ENCODE data around the gene ASL. TPM values are rescaled to one million over a fixed set of nuclear protein-coding genes. Genes with fewer than 3 reads are reported as not detected.
"Not testable (repeated sequence)": the region's sequence is repeated elsewhere in the genome, so short reads cannot be mapped to it uniquely, and the experiment has no call there.

The ASL gene
- polyA plus RNA-seq, 3 donors = 29.7 to 51.6 (median 35.9) TPM

DNA sequence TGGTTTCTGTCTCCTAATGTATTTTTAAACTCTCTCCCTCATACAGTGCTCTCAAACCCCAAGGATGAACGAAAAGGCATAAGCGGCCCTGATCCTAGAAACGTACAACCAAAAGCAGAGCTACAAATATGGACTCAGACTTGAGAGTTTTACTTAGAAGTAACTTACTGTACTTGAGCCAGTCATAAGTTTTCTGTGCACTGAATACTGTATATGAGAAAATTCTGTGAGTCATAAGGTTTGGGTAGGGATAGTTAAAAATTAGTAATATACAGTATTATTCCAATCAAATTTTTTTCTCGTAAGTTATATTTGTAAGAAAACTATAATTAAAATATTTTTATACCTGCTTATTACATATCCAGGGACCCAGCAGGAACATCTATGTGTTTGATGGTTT is 5.9 kb upstream of the ASL start:
- peaks cover 4 to 8% (median 7%) of the 10 kb centered on the region in 3 donors for H3K27me3 Mint-ChIP-seq (ENCODE audit: low read depth in 3 of 3)
- DNase-seq = no peak
- H3K27ac ChIP-seq (ENCODE audit: low read depth in 1 of 2, low read length in 2 of 2) = no peak overlapping the region
- H3K27me3 ChIP-seq (ENCODE audit: control insufficient read depth in 2 of 2, insufficient read depth in 2 of 2, low read length in 2 of 2) = no peaks in the 10 kb centered on the region
- intact Hi-C loops (cut with micrococcal nuclease) = loop anchor here in 1 of 2 donors (10.0 kb wide), 1 partner anchor 85 kb away; the partner anchor contains the start of gene GUSB
- H3K4me2 ChIP-seq (replicated peaks; ENCODE audit: extremely low read depth, low read length, poor library complexity, severe bottlenecking) = no peak overlapping the region
- no CpG with 5 or more reads among the region's 4 CpGs for WGBS (ENCODE audit: insufficient coverage)
- H3K27ac Mint-ChIP-seq = no peak overlapping the region
- no peak overlapping the region for H3K4me3 ChIP-seq (replicated peaks in 1 of 3; ENCODE audit: low read depth in 2 of 3, low read length in 3 of 3)
- no peaks in the 10 kb centered on the region for H3K36me3 ChIP-seq (replicated peaks in 1 of 2; ENCODE audit: control insufficient read depth in 1 of 2, insufficient read depth in 2 of 2, low read length in 2 of 2)
- no peaks in the 10 kb centered on the region for H3K4me1 ChIP-seq (ENCODE audit: control insufficient read depth in 1 of 2, insufficient read depth in 2 of 2, low read length in 2 of 2)
- no peak overlapping the region for H3K9ac ChIP-seq (ENCODE audit: insufficient read depth, low read length, poor library complexity, severe bottlenecking)
- no peak for TF ChIP-seq CTCF (IDR thresholded peaks at IDR 0.05)
- no peaks in the 10 kb centered on the region for H3K9me3 ChIP-seq (replicated peaks in 1 of 2; ENCODE audit: control insufficient read depth in 1 of 2, insufficient read depth in 1 of 2, low read length in 2 of 2)
- H3K4me1 Mint-ChIP-seq = no peaks in the 10 kb centered on the region
- no peaks in the 10 kb centered on the region for H3K79me2 ChIP-seq (ENCODE audit: insufficient read depth, low read length)
- H3K4me3 Mint-ChIP-seq = no peak overlapping the region
- no peak overlapping the region for H2AFZ ChIP-seq (ENCODE audit: insufficient read depth, low read depth, low read length, poor library complexity, severe bottlenecking)
- no peaks in the 10 kb centered on the region for H3K36me3 Mint-ChIP-seq
- no peaks in the 10 kb centered on the region for H4K20me1 ChIP-seq (ENCODE audit: insufficient read depth, low read length)
- H3K9me3 Mint-ChIP-seq = peaks cover 0 to 3% (median 1%) of the 10 kb centered on the region in 7 donors

GRCh38 chr7:66070222-66070621 is 5.4 kb upstream of the ASL start:
- no CpG with 5 or more reads among the region's 1 CpG for WGBS (ENCODE audit: insufficient coverage)
- no peak overlapping the region for H3K4me3 ChIP-seq (replicated peaks in 1 of 3; ENCODE audit: low read depth in 2 of 3, low read length in 3 of 3)
- H3K27ac ChIP-seq (ENCODE audit: low read depth in 1 of 2, low read length in 2 of 2) = no peak overlapping the region
- H3K9ac ChIP-seq (ENCODE audit: insufficient read depth, low read length, poor library complexity, severe bottlenecking) = no peak overlapping the region
- no peak overlapping the region for H3K27ac Mint-ChIP-seq
- H3K4me1 Mint-ChIP-seq = peaks cover 1% of the 10 kb centered on the region
- H3K9me3 ChIP-seq (replicated peaks in 1 of 2; ENCODE audit: control insufficient read depth in 1 of 2, insufficient read depth in 1 of 2, low read length in 2 of 2) = no peaks in the 10 kb centered on the region
- no peaks in the 10 kb centered on the region for H3K27me3 ChIP-seq (ENCODE audit: control insufficient read depth in 2 of 2, insufficient read depth in 2 of 2, low read length in 2 of 2)
- no peak overlapping the region for H2AFZ ChIP-seq (ENCODE audit: insufficient read depth, low read depth, low read length, poor library complexity, severe bottlenecking)
- H3K36me3 ChIP-seq (replicated peaks in 1 of 2; ENCODE audit: control insufficient read depth in 1 of 2, insufficient read depth in 2 of 2, low read length in 2 of 2) = no peaks in the 10 kb centered on the region
- no peaks in the 10 kb centered on the region for H3K79me2 ChIP-seq (ENCODE audit: insufficient read depth, low read length)
- no peak for DNase-seq
- no peaks in the 10 kb centered on the region for H4K20me1 ChIP-seq (ENCODE audit: insufficient read depth, low read length)
- H3K4me3 Mint-ChIP-seq = no peak overlapping the region
- peaks cover 4 to 8% (median 7%) of the 10 kb centered on the region in 3 donors for H3K27me3 Mint-ChIP-seq (ENCODE audit: low read depth in 3 of 3)
- intact Hi-C loops (cut with micrococcal nuclease) = loop anchor here in 1 of 2 donors (10.0 kb wide), 1 partner anchor 85 kb away; the partner anchor contains the start of gene GUSB
- H3K4me1 ChIP-seq (ENCODE audit: control insufficient read depth in 1 of 2, insufficient read depth in 2 of 2, low read length in 2 of 2) = peaks cover 2% of the 10 kb centered on the region in 2 donors
- no peaks in the 10 kb centered on the region for H3K36me3 Mint-ChIP-seq
- H3K9me3 Mint-ChIP-seq = peaks cover 0 to 3% (median 1%) of the 10 kb centered on the region in 7 donors
- no peak for TF ChIP-seq CTCF (IDR thresholded peaks at IDR 0.05)
- no peak overlapping the region for H3K4me2 ChIP-seq (replicated peaks; ENCODE audit: extremely low read depth, low read length, poor library complexity, severe bottlenecking)

GRCh38 chr7:66072208-66072607 is 3.4 kb upstream of the ASL start:
- not testable (repeated sequence) for H3K4me3 ChIP-seq (replicated peaks in 1 of 3; ENCODE audit: low read depth in 2 of 3, low read length in 3 of 3); H3K4me2 ChIP-seq (replicated peaks; ENCODE audit: extremely low read depth, low read length, poor library complexity, severe bottlenecking); H2AFZ ChIP-seq (ENCODE audit: insufficient read depth, low read depth, low read length, poor library complexity, severe bottlenecking); H3K4me3 Mint-ChIP-seq; H3K9me3 ChIP-seq (replicated peaks in 1 of 2; ENCODE audit: control insufficient read depth in 1 of 2, insufficient read depth in 1 of 2, low read length in 2 of 2); H3K27ac ChIP-seq (ENCODE audit: low read depth in 1 of 2, low read length in 2 of 2); H4K20me1 ChIP-seq (ENCODE audit: insufficient read depth, low read length); H3K9me3 Mint-ChIP-seq; H3K9ac ChIP-seq (ENCODE audit: insufficient read depth, low read length, poor library complexity, severe bottlenecking); H3K27ac Mint-ChIP-seq; H3K27me3 Mint-ChIP-seq (ENCODE audit: low read depth in 3 of 3); DNase-seq; H3K36me3 Mint-ChIP-seq; H3K36me3 ChIP-seq (replicated peaks in 1 of 2; ENCODE audit: control insufficient read depth in 1 of 2, insufficient read depth in 2 of 2, low read length in 2 of 2); H3K27me3 ChIP-seq (ENCODE audit: control insufficient read depth in 2 of 2, insufficient read depth in 2 of 2, low read length in 2 of 2)
- intact Hi-C loops (cut with micrococcal nuclease) = loop anchor here in 1 of 2 donors (10.0 kb wide), 1 partner anchor 87 kb away; the partner anchor contains the start of gene GUSB
- Histone ChIP-seq H3K79me2 (ENCODE audit: insufficient read depth, low read length) (peaks cover 13% of the 10 kb centered on the region), H3K4me1 (ENCODE audit: control insufficient read depth in 1 of 2, insufficient read depth in 2 of 2, low read length in 2 of 2) (peaks cover 17 to 18% of the 10 kb centered on the region in 2 donors)
- H3K4me1 Mint-ChIP-seq = peaks cover 14% of the 10 kb centered on the region
- WGBS (ENCODE audit: insufficient coverage) = 92% methylated on average over 3 of the region's 7 CpGs
